ENCODE results near the gene UST. TPM values are rescaled to one million over a fixed set of nuclear protein-coding genes. Genes with fewer than 3 reads are reported as not detected.
A peak's percentile ranks its signal among the peaks of the same experiment; 100 is the strongest.
"Not testable (repeated sequence)": the region's sequence is repeated elsewhere in the genome, so short reads cannot be mapped to it uniquely, and the experiment has no call there.

Gene UST
- total RNA-seq, 1 donor from 2014 or later, result under 0.01 TPM

DNA sequence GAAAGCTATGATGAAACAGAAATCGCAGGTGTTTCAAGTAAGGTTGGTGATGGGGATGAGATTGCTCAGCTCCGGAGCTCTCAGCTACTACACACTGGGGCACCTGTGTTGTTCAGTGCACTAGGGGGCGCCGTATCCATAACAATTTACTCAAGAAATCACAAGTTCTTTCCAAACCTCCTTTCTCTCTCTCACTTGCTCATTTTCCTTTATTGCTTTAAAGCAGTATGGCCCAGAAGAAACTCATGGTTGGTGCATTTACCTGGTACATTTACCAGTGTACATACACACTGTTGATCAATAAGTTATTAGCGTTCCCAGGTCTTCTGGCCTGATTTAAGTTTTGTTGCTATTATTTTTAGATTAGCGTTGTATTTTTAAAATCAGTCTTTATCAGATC lies 335.5 kb downstream of the UST start:
- DNase-seq (ENCODE audit: low read depth in 2 of 2), result peak; percentile 72 to 80

DNA sequence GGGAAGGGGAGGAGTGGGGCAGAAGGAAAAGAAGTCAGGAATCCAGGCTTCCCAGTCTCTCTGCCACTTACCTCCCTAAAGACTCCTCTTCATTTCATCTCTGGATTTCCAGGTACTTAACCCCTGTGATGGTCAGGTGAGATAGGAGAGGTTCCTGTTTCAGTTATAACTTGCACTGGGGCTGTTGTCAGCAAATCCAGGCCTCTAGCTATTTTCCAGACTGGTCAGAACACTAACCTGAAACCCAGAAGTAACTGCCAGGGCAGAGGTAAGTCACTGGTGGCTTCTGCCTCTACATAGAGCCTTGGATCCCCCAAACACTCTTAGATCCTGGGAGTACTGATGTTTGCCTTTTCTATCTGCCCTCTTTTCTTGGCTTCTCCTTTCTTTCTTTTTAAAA lies 337.2 kb downstream of the UST start:
- DNase-seq (ENCODE audit: low read depth in 2 of 2), result no peak

GRCh38 chr6:149084808-149085556 lies 338.2 kb downstream of the UST start:
- no peak for DNase-seq (ENCODE audit: low read depth in 2 of 2)

DNA sequence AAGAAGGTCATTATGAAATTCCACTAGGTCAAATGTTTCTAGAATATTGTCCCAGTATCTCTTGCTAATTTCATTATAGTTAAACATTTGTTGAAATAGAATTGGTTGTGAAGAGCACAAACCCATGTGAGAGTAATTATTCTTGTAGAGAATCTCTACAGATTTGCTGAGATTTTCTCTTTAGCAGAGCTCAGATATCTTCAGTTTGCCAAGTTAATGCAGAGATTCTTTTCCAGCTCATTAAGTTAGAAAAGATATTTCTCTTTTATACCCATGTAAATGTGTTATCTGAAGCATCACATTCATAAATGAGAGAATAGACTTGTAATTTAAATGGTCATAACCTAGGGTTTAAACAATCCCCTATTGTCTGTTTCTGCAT lies 338.7 kb downstream of the UST start:
- no peak for DNase-seq (ENCODE audit: low read depth in 2 of 2)

DNA sequence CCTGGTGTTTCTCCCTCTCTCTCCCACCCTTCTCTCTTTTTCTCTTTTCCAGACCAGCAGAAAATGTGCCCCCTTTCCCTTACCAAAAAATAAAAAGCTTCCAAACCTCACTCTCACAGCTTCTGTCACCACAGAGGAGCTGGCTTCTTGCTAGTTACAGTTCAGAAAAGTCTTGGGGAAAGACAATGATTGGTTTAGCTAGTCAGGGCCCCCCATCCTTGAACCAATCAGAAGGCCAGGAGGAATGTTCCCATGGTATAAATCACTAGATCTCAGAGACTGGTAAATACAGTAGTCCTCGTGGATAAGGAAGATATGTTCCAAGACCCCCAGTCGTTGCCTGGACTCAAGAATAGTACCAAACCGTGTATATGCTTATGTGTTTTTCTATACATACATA lies 339.5 kb downstream of the UST start:
- DNase-seq (ENCODE audit: low read depth in 2 of 2), result no peak

DNA sequence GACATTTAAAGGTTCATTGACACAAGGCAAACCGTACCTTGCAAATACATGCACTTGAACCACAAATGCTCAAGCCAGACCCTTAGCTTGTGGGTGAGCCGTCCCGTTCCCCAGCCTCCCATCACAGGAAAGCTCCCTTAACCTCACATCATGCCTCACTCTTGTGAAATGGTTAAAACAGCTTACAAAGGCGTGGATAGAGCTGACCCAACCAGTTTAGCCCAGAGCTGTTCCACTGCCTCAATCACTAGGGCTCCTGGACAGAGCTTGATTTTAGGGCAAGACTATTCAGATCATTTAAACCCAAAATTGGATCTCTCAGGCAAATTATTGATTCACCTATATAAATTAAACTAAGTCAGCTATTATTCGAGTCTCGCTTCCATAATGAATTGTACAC lies 341.1 kb downstream of the UST start:
- no peak for DNase-seq (ENCODE audit: low read depth in 2 of 2)

DNA sequence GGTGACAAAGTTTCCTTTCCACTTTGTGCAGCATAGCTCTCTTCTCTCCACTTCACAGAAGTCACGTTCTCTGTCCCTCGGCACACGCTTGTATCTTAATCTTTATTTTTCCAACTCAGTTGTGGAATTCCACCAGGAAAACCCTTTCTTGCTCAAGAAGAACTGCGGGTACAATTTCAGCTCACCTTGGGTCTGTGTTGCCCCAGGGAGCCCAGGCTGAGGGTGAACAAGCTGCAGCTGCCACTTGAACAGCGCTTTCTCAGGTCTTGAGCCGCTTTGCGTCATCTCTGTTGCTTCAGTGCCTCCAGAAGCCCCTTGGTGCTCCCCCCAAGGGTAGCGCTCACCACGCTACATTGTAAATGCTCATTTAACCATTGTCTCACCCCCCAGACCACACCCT lies 341.5 kb downstream of the UST start:
- DNase-seq (ENCODE audit: low read depth in 2 of 2), result no peak

DNA sequence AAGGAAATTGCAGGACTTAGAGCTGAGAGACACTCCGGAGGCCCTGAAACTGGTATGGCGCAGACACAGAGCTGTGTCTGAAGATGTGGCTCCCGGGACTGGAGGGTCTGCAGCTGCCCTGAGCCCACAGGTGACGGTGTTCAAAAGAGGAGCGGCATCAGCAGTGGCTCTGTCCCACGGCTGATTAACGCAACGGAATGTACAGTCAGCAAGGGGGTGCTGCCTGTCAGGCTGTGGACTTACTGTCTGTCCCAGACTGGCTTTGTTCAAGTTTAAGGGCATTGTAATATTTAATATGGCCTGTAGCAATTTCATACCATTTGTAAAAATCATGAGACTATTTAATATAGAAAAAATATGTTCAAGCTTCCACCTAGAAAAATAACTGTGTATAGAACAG lies 342.7 kb downstream of the UST start:
- DNase-seq (ENCODE audit: low read depth in 2 of 2), result no peak

GRCh38 chr6:149090937-149091336 lies 344.1 kb downstream of the UST start:
- DNase-seq (ENCODE audit: low read depth in 2 of 2), result no peak

DNA sequence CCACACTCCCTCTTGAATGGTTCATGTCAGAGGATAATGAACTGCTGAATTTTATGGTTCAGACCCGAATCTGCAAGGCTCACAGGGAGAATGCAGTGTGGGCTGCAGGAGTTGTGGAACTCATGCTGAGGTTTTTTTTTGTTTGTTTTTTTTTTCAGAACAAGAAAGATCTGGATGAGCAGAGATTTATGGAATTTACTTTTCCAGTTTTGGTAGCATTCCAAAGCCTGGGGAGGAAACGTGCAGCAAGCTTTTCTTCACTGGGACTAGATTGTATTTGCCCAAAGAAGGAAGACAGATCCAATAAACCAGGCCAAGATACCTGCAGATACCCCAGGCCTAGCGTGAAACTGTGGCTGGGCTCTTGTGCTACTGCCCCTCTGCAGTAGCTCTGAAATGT lies 346.8 kb downstream of the UST start:
- DNase-seq (ENCODE audit: low read depth in 2 of 2), result no peak

DNA sequence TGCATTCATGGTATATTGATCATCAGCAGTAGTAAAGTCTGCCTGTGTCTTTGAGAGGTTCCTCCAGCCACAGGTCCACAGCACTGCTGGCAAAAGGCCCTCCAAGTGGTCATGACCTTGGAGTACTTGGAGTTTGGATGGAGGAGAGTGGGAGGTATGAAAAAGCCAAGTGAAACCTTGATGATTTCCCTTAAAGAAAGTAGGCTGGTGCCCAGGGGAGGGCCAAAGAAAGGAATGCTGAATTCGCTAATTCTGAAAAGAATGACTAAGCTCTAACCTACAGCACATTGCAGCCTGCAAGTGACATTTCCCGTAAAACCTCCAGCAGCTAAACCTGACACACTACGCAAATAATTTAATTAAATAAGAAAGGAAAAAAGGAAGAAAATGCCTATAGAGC lies 347.3 kb downstream of the UST start:
- DNase-seq (ENCODE audit: low read depth in 2 of 2), result no peak

- DNase-seq (ENCODE audit: low read depth in 2 of 2), result no peak
These were observed 348.1 kb downstream of the UST start for GRCh38 chr6:149094934-149095351.

GRCh38 chr6:149095842-149096241 lies 349.0 kb downstream of the UST start:
- DNase-seq (ENCODE audit: low read depth in 2 of 2), result no peak

GRCh38 chr6:149097794-149098193 lies 351.0 kb downstream of the UST start:
- no peak for DNase-seq (ENCODE audit: low read depth in 2 of 2)

- DNase-seq (ENCODE audit: low read depth in 2 of 2), result no peak
These were observed 352.0 kb downstream of the UST start for GRCh38 chr6:149098700-149099276.

DNA sequence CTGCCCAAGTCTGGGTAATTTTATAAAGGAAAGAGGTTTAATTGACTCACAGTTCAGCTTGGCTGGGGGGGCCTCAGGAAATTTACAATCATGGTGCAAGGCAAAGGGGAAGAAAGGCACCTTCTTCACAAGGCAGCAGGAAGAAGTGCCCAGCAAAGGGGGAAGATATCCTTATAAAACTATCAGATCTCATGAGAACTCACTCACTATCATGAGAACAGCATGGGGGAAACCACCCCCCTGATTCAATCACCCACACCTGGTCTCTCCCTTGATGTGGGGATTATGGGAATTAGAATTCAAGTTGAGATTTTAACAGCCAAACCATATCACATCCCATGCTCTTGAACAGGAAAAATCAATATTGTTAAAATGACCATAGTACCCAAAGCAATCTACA lies 355.5 kb downstream of the UST start:
- no peak for DNase-seq (ENCODE audit: low read depth in 2 of 2)

- DNase-seq (ENCODE audit: low read depth in 2 of 2), result not testable (repeated sequence)
These were observed 357.1 kb downstream of the UST start for GRCh38 chr6:149103950-149104349.

DNA sequence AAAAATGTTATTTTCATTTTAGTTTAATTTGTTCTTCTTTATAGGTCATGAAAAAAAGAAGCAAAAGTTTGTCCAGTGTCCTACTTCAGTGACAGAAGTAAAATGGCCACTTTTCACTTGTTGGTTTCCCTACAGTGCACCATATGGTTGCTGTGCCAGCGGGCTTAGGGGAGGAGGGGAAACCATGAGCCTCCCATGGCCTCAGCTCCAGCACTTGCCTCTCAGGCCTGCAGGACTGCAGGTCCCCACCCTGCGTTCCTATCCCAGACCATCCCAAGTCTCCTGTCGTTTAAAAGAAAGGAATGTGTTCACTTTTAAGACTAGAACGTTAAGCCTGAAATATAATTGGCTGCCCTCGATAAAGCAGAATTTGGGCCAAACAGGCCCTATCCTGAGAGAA lies 360.7 kb downstream of the UST start:
- DNase-seq (ENCODE audit: low read depth in 2 of 2), result no peak

GRCh38 chr6:149108038-149108748 lies 361.4 kb downstream of the UST start:
- no peak for DNase-seq (ENCODE audit: low read depth in 2 of 2)

DNA sequence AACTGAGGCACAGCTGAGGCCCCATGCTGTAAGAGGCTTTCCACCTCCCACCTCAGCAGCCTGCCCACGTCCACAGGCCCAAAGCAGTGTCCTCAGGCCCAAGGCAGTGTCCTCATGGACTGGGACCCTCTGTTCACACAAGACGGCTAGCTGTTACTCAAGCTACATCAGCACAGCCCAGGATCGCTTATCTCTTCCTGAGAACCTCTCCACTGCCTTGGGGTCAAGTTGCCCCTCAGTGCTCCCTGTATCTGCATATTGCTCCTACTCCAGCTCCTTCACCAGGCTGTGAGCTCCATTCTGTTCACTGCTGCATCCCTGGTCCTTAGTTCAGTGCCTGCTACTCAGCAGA lies 361.9 kb downstream of the UST start:
- no peak for DNase-seq (ENCODE audit: low read depth in 2 of 2)

GRCh38 chr6:149109397-149110070 lies 362.7 kb downstream of the UST start:
- DNase-seq (ENCODE audit: low read depth in 2 of 2), result no peak

DNA sequence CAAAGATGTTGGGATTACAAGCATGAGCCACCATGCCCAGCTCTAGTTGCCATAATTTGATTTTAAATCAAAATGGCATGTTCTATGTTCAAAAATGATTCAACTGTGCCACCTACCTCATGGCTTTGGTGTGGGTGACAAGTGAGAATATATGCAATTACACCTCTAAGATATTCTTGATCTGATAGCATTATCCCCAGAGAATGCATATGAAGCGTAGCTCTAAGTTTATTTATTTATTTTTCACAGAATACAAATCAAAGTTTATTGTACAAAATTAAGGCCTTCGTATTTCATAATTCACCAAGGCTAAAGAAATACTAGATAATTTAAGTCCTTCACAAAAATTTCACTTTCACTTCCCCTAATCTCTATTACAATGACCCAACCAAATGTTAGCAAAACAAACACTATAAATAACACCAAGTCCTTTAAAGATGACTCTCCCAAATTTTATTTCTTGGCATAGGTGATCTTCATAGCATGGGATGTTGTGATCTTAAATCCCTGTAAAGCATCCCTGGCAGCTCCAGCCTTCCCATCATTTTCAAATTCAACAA lies 364.8 kb downstream of the UST start:
- DNase-seq (ENCODE audit: low read depth in 2 of 2), result no peak
